Neuronal stem cell (in vitro differentiated cells): ENCODE results near the gene NPAS3.
A peak's percentile ranks its signal among the peaks of the same experiment; 100 is the strongest.

Source experiments
- DNase-seq: peaks from one replicate; pipeline ENCODE4 v3.0.0-alpha.2; 2013; ENCODE audit warnings: low spot score
- H2AFZ ChIP-seq: one replicate; pipeline ENCODE4 v1.6.1; 2013; ENCODE audit warnings: mild to moderate bottlenecking, low read length, inconsistent platforms
- H2AK5ac ChIP-seq: 2 replicates; pipeline ENCODE4 v1.6.1; 2013; ENCODE audit warnings: low read depth, mild to moderate bottlenecking, inconsistent platforms, low read length, moderate library complexity, mixed read lengths
- H2BK120ac ChIP-seq: 2 replicates; pipeline ENCODE4 v1.6.1; 2013; ENCODE audit warnings: low read depth, mild to moderate bottlenecking, inconsistent platforms, low read length, moderate library complexity, mixed read lengths
- H2BK12ac ChIP-seq: one replicate; pipeline ENCODE4 v1.6.1; 2013; ENCODE audit warnings: low read length, inconsistent platforms
- H2BK15ac ChIP-seq: 2 replicates; pipeline ENCODE4 v1.6.1; 2013; ENCODE audit warnings: mild to moderate bottlenecking, low read length, inconsistent platforms, mixed read lengths
- H2BK5ac ChIP-seq: one replicate; pipeline ENCODE4 v1.6.1; 2013; ENCODE audit warnings: inconsistent platforms, mild to moderate bottlenecking, low read length, moderate library complexity
- H3K14ac ChIP-seq: one replicate; pipeline ENCODE4 v1.6.1; 2013; ENCODE audit warnings: low read length, inconsistent platforms
- H3K18ac ChIP-seq: 2 replicates; pipeline ENCODE4 v1.6.1; 2013; ENCODE audit warnings: low read length, inconsistent platforms
- H3K23ac ChIP-seq: 2 replicates; pipeline ENCODE4 v1.6.1; 2013; ENCODE audit warnings: low read depth, mild to moderate bottlenecking, mixed read lengths, low read length, inconsistent platforms; ENCODE audit not compliant: poor library complexity
- H3K27ac ChIP-seq: replicated peaks from 3 replicates; pipeline ENCODE4 v1.5.1; 2013; ENCODE audit warnings: low read length, inconsistent platforms
- H3K27me3 ChIP-seq, 3 experiments: 2 replicates each; pipeline ENCODE4 v1.6.1; 2013; ENCODE audit warnings: low read length in 3 of 3, mild to moderate bottlenecking in 2 of 3, inconsistent platforms in 1 of 3, low read depth in 1 of 3, mixed read lengths in 1 of 3, moderate library complexity in 1 of 3; ENCODE audit not compliant: control insufficient read depth in 3 of 3, insufficient read depth in 3 of 3
- H3K36me3 ChIP-seq, 2 donors: replicated peaks in 1 of 2; 2 replicates each; pipeline ENCODE4 v1.6.1; 2013; ENCODE audit warnings: low read length in 2 of 2; ENCODE audit not compliant: control insufficient read depth in 2 of 2, insufficient read depth in 2 of 2
- H3K4ac ChIP-seq: 2 replicates; pipeline ENCODE4 v1.6.1; 2013; ENCODE audit warnings: inconsistent platforms, mild to moderate bottlenecking, low read length, moderate library complexity
- H3K4me1 ChIP-seq, 2 donors: 1 replicate in 1 of 2; 2 replicates in 1 of 2; pipeline ENCODE4 v1.6.1; 2013; ENCODE audit warnings: low read length in 2 of 2, low read depth in 1 of 2; ENCODE audit not compliant: control insufficient read depth in 2 of 2, insufficient read depth in 1 of 2
- H3K4me2 ChIP-seq: one replicate; pipeline ENCODE4 v1.6.1; 2013; ENCODE audit warnings: mild to moderate bottlenecking, low read length, inconsistent platforms; ENCODE audit not compliant: insufficient read depth, poor library complexity, severe bottlenecking
- H3K4me3 ChIP-seq, 2 donors: 2 replicates each; pipeline ENCODE4 v1.5.1; 2013; ENCODE audit warnings: low read length in 2 of 2, mild to moderate bottlenecking in 2 of 2, inconsistent platforms in 1 of 2, moderate library complexity in 1 of 2
- H3K79me1 ChIP-seq: one replicate; pipeline ENCODE4 v1.6.1; 2013; ENCODE audit warnings: low read depth, mild to moderate bottlenecking, inconsistent platforms, low read length, moderate library complexity
- H3K9ac ChIP-seq: one replicate; pipeline ENCODE4 v1.6.1; 2013; ENCODE audit warnings: mild to moderate bottlenecking, low read depth, low read length, inconsistent platforms; ENCODE audit not compliant: poor library complexity
- H3K9me3 ChIP-seq, 2 donors: replicated peaks in 1 of 2; 2 replicates each; pipeline versions ENCODE3 to v1.6.1; 2013; ENCODE audit warnings: low read length in 2 of 2, mild to moderate bottlenecking in 2 of 2, inconsistent platforms in 1 of 2, low read depth in 1 of 2, mixed read lengths in 1 of 2, moderate library complexity in 1 of 2; ENCODE audit not compliant: control insufficient read depth in 2 of 2, insufficient read depth in 1 of 2
- H4K8ac ChIP-seq: one replicate; pipeline ENCODE4 v1.6.1; 2013; ENCODE audit warnings: low read depth, mild to moderate bottlenecking, inconsistent platforms, low read length, moderate library complexity
- H4K91ac ChIP-seq: one replicate; pipeline ENCODE4 v1.6.1; 2013; ENCODE audit warnings: low read length, low read depth, mild to moderate bottlenecking, inconsistent platforms; ENCODE audit not compliant: poor library complexity
- WGBS, 2 donors: extraction: QIAGEN DNeasy Blood & Tissue Kit; methylation state at CpG; one replicate each; pipeline ENCODE4 v1.1.7; 2013; ENCODE audit warnings: missing lambda C conversion rate in 2 of 2, mixed read lengths in 1 of 2; ENCODE audit not compliant: insufficient read length in 2 of 2, insufficient replicate concordance in 1 of 2; ENCODE audit errors: extremely low coverage in 2 of 2; 5-methylcytosine and 5-hydroxymethylcytosine counted together

The NPAS3 gene

DNA sequence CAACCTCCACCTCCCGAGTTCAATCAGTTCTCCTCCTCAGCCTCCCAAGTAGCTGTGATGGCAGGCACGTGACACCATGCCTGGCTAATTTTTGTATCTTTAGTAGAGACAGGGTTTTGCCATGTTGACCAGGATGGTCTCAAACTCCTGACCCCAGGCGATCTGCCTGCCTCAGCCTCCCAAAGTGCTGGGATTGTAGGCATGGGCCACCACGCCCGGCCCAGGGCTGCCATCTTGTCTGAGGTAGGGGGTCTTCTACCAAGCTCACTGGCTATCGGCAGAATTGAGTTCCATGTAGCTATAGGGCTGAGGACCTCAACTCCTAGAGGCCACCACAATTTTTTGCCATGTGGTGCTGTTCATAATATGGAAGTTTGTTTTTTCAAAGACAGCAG is 896.6 kb downstream of the NPAS3 start:
- Histone ChIP-seq H3K27ac (no peak overlapping the region), H3K14ac (no peak overlapping the region), H3K79me1 (no peaks in the 10 kb centered on the region), H2BK120ac (no peak overlapping the region), H3K23ac (no peak overlapping the region), H3K4me3 (no peak overlapping the region), H3K9ac (no peak overlapping the region), H3K9me3 (no peaks in the 10 kb centered on the region), H2BK5ac (no peak overlapping the region), H4K8ac (no peak overlapping the region), H2BK12ac (no peak overlapping the region), H2BK15ac (no peak overlapping the region), H3K4ac (no peak overlapping the region), H2AFZ (no peak overlapping the region), H3K4me2 (no peak overlapping the region), H3K18ac (peak overlapping the region; percentile 18), H2AK5ac (no peak overlapping the region), H3K36me3 (no peaks in the 10 kb centered on the region), H3K4me1 (peaks cover 10% of the 10 kb centered on the region in 2 donors), H4K91ac (no peak overlapping the region), H3K27me3 (no peaks in the 10 kb centered on the region)
- DNase-seq, result no peak
- no CpG with 5 or more reads among the region's 6 CpGs for WGBS, 2 donors

DNA sequence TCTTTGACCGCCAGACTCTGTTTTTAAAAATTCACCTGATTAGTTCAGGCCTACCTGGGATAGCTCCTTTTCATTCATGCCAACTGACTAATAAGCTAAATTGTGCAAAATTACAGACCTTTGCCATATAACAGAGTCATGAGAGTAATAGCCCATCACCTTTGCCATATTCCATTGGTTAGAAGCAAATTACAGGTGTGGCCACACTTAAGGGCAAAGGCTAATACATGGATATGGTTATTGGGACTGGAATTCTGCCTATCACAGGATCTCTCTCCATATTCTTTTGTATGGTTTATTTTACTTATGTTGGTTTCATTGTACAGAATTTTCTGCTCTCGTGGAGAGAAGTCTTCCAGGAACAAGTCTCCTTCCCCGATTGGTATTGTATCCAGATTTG is 897.0 kb downstream of the NPAS3 start:
- peaks cover 10% of the 10 kb centered on the region in 2 donors for H3K4me1 ChIP-seq
- H2BK5ac ChIP-seq, result no peak overlapping the region
- no peak overlapping the region for H3K27ac ChIP-seq
- H3K4me2 ChIP-seq, result no peak overlapping the region
- no peak for DNase-seq
- no peak overlapping the region for H2BK12ac ChIP-seq
- no peak overlapping the region for H2AFZ ChIP-seq
- no peak overlapping the region for H3K9ac ChIP-seq
- no peaks in the 10 kb centered on the region for H3K27me3 ChIP-seq
- no peaks in the 10 kb centered on the region for H3K79me1 ChIP-seq
- H2BK15ac ChIP-seq, result no peak overlapping the region
- H3K18ac ChIP-seq, result no peak overlapping the region
- H3K36me3 ChIP-seq, result no peaks in the 10 kb centered on the region
- H4K8ac ChIP-seq, result no peak overlapping the region
- no peak overlapping the region for H3K23ac ChIP-seq
- H3K4ac ChIP-seq, result no peak overlapping the region
- H2AK5ac ChIP-seq, result no peak overlapping the region
- H3K9me3 ChIP-seq, result no peaks in the 10 kb centered on the region
- H2BK120ac ChIP-seq, result no peak overlapping the region
- no peak overlapping the region for H4K91ac ChIP-seq
- WGBS, 2 donors, result no CpG with 5 or more reads among the region's 3 CpGs
- H3K4me3 ChIP-seq, result no peak overlapping the region
- no peak overlapping the region for H3K14ac ChIP-seq

DNA sequence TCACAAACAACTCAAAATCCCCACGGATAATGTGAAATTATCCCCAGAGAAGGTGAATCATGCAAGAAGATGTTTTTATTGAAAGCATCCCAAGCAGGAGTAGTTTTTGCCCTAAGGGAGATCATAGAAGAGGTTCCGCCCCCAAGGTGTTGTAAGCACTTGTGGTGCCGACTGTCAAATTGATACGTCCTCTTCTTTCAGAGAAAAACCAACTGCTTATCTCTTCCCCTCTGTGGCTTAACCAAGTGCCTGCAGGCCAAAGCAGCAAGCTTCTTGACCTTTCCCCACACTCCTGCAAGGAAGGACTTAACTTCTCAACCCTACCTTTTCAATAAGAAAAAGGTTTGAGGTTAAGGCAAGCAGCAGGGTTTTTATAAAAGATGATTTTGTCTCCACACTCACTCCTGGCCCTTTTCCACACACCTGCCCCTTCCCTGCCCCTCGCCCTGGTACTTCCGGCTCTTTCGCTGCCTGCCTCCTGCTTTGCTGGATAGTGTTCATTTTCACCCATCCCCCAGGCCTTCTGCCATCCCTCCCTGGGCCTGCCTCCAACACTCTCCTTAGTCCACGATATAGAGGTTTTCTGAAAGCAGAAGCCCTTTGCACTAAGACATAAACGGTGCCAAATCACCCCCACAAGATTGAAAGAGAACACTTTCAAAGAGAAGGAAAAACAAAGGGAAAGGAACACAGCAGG is 897.7 kb downstream of the NPAS3 start:
- Histone ChIP-seq H3K4ac (no peak overlapping the region), H2BK5ac (no peak overlapping the region), H3K9me3 (no peaks in the 10 kb centered on the region), H4K8ac (no peak overlapping the region), H3K4me2 (no peak overlapping the region), H2BK120ac (no peak overlapping the region), H3K79me1 (no peaks in the 10 kb centered on the region), H3K27me3 (no peaks in the 10 kb centered on the region), H2AK5ac (no peak overlapping the region), H2BK12ac (no peak overlapping the region), H3K4me1 (peaks cover 10% of the 10 kb centered on the region in 2 donors), H2BK15ac (no peak overlapping the region), H3K14ac (no peak overlapping the region), H3K4me3 (no peak overlapping the region), H3K27ac (no peak overlapping the region), H3K9ac (no peak overlapping the region), H3K23ac (no peak overlapping the region), H3K18ac (no peak overlapping the region), H2AFZ (peak overlapping the region; percentile 63), H4K91ac (no peak overlapping the region), H3K36me3 (no peaks in the 10 kb centered on the region)
- no CpG with 5 or more reads among the region's 9 CpGs for WGBS, 2 donors
- no peak for DNase-seq

DNA sequence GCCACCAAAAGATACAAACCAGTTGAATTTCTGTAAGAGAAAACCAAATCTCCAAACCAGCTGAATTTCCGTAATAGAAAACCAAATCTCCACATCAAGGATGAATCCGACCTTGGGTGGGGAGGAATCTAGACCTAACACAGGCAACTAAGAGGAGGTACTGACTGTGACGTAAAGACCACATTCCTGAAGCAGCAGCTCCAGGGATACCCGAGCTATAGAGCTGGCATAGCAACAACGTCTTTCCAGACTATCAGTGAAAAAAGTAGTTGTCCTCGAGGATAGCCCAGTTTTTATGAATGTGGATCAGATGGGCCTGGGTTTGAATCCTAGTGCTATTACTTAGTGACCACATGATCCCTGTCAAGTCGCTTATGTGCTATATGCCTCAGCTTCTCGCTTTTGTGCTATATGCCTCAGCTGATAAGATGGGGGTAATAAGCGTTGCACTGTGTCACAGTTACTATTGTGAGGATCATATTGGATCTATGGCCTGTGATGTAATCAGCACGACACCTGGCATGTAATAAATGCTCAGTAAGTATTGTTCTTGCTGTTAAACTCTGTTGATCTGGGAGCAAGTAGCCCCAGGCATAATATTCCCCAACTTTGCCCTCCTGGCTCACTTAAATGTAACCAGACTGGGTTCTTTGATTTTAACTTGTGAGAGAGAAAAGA is 898.4 kb downstream of the NPAS3 start:
- H2BK12ac ChIP-seq, result no peak overlapping the region

More for the DNA sequence above, 898.4 kb downstream of the NPAS3 start:
- no peak overlapping the region for H3K23ac ChIP-seq
- H3K79me1 ChIP-seq, result no peaks in the 10 kb centered on the region
- peak overlapping the region; percentile 63 for H2AFZ ChIP-seq
- H2AK5ac ChIP-seq, result no peak overlapping the region
- no peaks in the 10 kb centered on the region for H3K27me3 ChIP-seq
- no peak overlapping the region for H4K91ac ChIP-seq
- H3K9ac ChIP-seq, result no peak overlapping the region
- DNase-seq, result no peak
- H2BK120ac ChIP-seq, result no peak overlapping the region
- no peak overlapping the region for H2BK5ac ChIP-seq
- H3K27ac ChIP-seq, result no peak overlapping the region
- no peaks in the 10 kb centered on the region for H3K9me3 ChIP-seq
- H3K18ac ChIP-seq, result no peak overlapping the region
- H2BK15ac ChIP-seq, result no peak overlapping the region
- no peak overlapping the region for H3K4me3 ChIP-seq
- peaks cover 10% of the 10 kb centered on the region in 2 donors for H3K4me1 ChIP-seq
- H4K8ac ChIP-seq, result no peak overlapping the region
- no peak overlapping the region for H3K4ac ChIP-seq
- peak overlapping the region; percentile 21 for H3K14ac ChIP-seq
- no CpG with 5 or more reads among the region's 10 CpGs for WGBS, 2 donors
- H3K4me2 ChIP-seq, result no peak overlapping the region
- H3K36me3 ChIP-seq, result no peaks in the 10 kb centered on the region
